Measurements from ENCODE around the gene LRP4. TPM values are rescaled to one million over a fixed set of nuclear protein-coding genes. Genes with fewer than 3 reads are reported as not detected.

The LRP4 gene
- total RNA-seq, 1 experiment from 2014 or later = 11.6 TPM

DNA sequence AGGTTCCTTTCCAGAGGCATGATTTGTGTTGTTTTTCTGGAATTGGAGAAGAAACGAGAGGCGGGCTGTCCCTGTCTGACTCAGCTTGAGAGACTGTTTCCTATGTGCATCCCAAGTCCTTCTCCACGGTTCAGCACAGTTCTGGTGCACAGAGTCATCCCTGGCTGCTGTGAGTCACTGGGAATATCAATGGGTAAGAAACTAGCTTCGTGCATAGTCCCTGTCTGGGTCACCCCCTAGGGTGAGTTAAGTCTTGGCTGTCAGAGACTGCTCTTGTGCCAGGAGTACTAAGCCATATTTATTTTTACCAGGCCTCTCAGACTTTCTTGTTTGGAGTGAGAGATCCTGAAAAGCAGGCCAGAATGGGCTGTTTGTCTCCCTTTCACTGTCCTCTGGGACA lies 2.4 kb upstream of the LRP4 start:
- no peak overlapping the region for H3K4me3 Mint-ChIP-seq
- no peak overlapping the region for H3K9ac ChIP-seq (ENCODE audit: extremely low read depth, insufficient read length, low read length)

More for the DNA sequence above, 2.4 kb upstream of the LRP4 start:
- H3K4me1 ChIP-seq (ENCODE audit: insufficient read depth, low read length) = no peaks in the 10 kb centered on the region
- TF ChIP-seq, protein P1, sequence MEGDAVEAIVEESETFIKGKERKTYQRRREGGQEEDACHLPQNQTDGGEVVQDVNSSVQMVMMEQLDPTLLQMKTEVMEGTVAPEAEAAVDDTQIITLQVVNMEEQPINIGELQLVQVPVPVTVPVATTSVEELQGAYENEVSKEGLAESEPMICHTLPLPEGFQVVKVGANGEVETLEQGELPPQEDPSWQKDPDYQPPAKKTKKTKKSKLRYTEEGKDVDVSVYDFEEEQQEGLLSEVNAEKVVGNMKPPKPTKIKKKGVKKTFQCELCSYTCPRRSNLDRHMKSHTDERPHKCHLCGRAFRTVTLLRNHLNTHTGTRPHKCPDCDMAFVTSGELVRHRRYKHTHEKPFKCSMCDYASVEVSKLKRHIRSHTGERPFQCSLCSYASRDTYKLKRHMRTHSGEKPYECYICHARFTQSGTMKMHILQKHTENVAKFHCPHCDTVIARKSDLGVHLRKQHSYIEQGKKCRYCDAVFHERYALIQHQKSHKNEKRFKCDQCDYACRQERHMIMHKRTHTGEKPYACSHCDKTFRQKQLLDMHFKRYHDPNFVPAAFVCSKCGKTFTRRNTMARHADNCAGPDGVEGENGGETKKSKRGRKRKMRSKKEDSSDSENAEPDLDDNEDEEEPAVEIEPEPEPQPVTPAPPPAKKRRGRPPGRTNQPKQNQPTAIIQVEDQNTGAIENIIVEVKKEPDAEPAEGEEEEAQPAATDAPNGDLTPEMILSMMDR (conservative IDR thresholded peaks at IDR 0.05) = no peak
- no peak for DNase-seq
- H4K20me1 ChIP-seq (ENCODE audit: control insufficient read depth, insufficient read depth, insufficient read length) = no peaks in the 10 kb centered on the region
- no peak overlapping the region for H4K91ac ChIP-seq (ENCODE audit: insufficient read length, low read depth, low read length)
- H2BK5ac ChIP-seq (ENCODE audit: insufficient read length, low read length) = no peak overlapping the region
- H3K9me3 ChIP-seq (ENCODE audit: control insufficient read depth, low read depth, low read length) = no peaks in the 10 kb centered on the region
- H3K79me1 ChIP-seq (ENCODE audit: insufficient read depth, low read depth, low read length, poor library complexity, severe bottlenecking) = no peaks in the 10 kb centered on the region
- no peaks in the 10 kb centered on the region; the same call in 1 of the 2 replicates for H3K79me2 ChIP-seq (ENCODE audit: insufficient read depth, low read length)
- H3K27ac ChIP-seq (ENCODE audit: insufficient read length, low read depth, low read length) = no peak overlapping the region
- H4K8ac ChIP-seq (replicated peaks; ENCODE audit: insufficient read length, low read depth, low read length) = no peak overlapping the region
- no peak overlapping the region for H3K18ac ChIP-seq (ENCODE audit: insufficient read length, low read depth, low read length)
- Mint-ChIP-seq H3K36me3 (ENCODE audit: insufficient read depth in 1 of 3, low read depth in 3 of 3) (peaks cover 0 to 2% (median 1%) of the 10 kb centered on the region in 3 experiments; a peak in 3 of 7 replicates), H3K4me1 (peaks cover 32% of the 10 kb centered on the region in 2 experiments), H3K27me3 (ENCODE audit: low read depth) (peaks cover 28% of the 10 kb centered on the region), H3K27ac (no peak overlapping the region; a peak in 1 of 7 replicates), H3K9me3 (no peaks in the 10 kb centered on the region; a peak in 1 of 5 replicates)
- no peaks in the 10 kb centered on the region; the same call in 1 of the 2 replicates for H3K27me3 ChIP-seq (ENCODE audit: insufficient read depth, low read length)
- no peak overlapping the region for H4K5ac ChIP-seq (ENCODE audit: insufficient read length, low read depth, low read length)
- no peak overlapping the region for H2BK120ac ChIP-seq (ENCODE audit: low read depth, low read length, poor library complexity, severe bottlenecking)
- H2AK5ac ChIP-seq (ENCODE audit: insufficient read length, low read length) = no peak overlapping the region
- H3K4me2 ChIP-seq (ENCODE audit: insufficient read depth, insufficient read length, low read length) = no peak overlapping the region
- no peak overlapping the region for H2BK20ac ChIP-seq (ENCODE audit: low read depth, low read length, poor library complexity, severe bottlenecking)
- no peak overlapping the region for H3K4ac ChIP-seq (ENCODE audit: low read depth, low read length)
- no peak overlapping the region for H3T11ph ChIP-seq (ENCODE audit: low read length)
- H3K23ac ChIP-seq (ENCODE audit: insufficient read length, low read depth, low read length) = no peak overlapping the region
- H3K23me2 ChIP-seq (ENCODE audit: insufficient read length, low read depth, low read length, poor library complexity, severe bottlenecking) = peaks cover 17% of the 10 kb centered on the region
- no peak overlapping the region for H2BK12ac ChIP-seq (ENCODE audit: insufficient read length, low read depth, low read length)
- H3K56ac ChIP-seq (ENCODE audit: insufficient read length, low read depth, low read length) = no peak overlapping the region
- H2AFZ ChIP-seq (ENCODE audit: low read length) = no peak overlapping the region
- no CpG with 5 or more reads among the region's 4 CpGs for WGBS (ENCODE audit: extremely low coverage, insufficient read length, low lambda C conversion rate)
- H3K14ac ChIP-seq (ENCODE audit: insufficient read depth, low read length) = no peak overlapping the region
- no peak overlapping the region for H2BK15ac ChIP-seq (ENCODE audit: low read depth, low read length)
